ENCODE measurements around the gene ITIH1.

Gene ITIH1

DNA sequence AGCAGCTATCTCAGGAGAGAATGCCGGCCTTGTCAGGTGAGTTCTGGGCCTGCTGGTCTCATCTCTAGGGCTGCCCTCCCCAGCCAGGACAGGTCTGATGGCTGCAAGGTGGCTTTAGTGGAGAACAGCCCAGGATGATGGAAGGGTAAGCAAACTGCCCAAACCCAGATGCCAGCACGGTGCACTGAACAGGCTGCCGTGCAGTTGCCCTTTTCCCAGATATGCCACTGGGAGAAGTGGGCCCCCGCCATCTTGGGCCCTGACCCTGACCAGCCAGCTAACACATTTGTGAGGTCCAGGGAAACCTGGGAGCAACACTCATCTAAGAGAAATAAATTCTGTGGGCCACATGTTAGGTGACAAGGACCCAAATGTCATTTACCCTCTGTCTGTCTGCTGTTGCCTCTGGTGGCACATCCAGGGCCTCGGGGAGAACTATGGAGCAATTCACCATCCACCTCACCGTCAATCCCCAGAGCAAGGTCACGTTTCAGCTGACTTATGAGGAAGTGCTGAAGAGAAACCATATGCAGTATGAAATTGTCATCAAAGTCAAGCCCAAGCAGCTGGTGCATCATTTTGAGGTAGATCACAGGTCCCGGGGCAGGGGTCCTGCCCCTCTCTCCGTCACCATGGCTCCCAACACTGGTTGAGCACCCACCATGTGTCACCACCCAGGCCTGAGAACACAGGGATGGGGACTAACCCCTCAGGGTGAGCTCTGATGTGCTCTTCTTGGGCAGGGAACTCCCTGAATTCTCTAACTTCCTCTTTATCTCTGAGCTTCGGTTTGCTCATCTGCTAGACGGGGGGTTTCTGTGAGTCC is 1.8 kb downstream of the ITIH1 start:
- H3K9me3 ChIP-seq (replicated peaks in 1 of 2; ENCODE audit: control insufficient read depth in 2 of 2, insufficient read depth in 1 of 2, low read depth in 1 of 2, low read length in 2 of 2): no peaks in the 10 kb centered on the region
- H2BK120ac ChIP-seq (ENCODE audit: low read depth, low read length): no peak overlapping the region
- H3K27me3 ChIP-seq (ENCODE audit: control insufficient read depth in 3 of 3, insufficient read depth in 3 of 3, low read depth in 1 of 3, low read length in 3 of 3): peaks cover 0 to 34% (median 0%) of the 10 kb centered on the region in 3 experiments
- H3K23ac ChIP-seq (ENCODE audit: low read depth, low read length, poor library complexity): no peak overlapping the region
- no peak overlapping the region for H2BK15ac ChIP-seq (ENCODE audit: low read length)
- no peaks in the 10 kb centered on the region for H3K36me3 ChIP-seq (replicated peaks in 1 of 2; ENCODE audit: control insufficient read depth in 2 of 2, insufficient read depth in 2 of 2, low read length in 2 of 2)
- no peak overlapping the region for H4K8ac ChIP-seq (ENCODE audit: low read depth, low read length)
- H3K9ac ChIP-seq (ENCODE audit: low read depth, low read length, poor library complexity): no peak overlapping the region
- no peaks in the 10 kb centered on the region for H3K79me1 ChIP-seq (ENCODE audit: low read depth, low read length)
- no peaks in the 10 kb centered on the region for H3K4me1 ChIP-seq (ENCODE audit: control insufficient read depth in 2 of 2, insufficient read depth in 1 of 2, low read depth in 1 of 2, low read length in 2 of 2)
- WGBS, 2 donors (ENCODE audit: extremely low coverage in 2 of 2, insufficient read length in 2 of 2, insufficient replicate concordance in 1 of 2): no CpG with 5 or more reads among the region's 11 CpGs
- H3K4me3 ChIP-seq (ENCODE audit: low read length in 2 of 2): no peak overlapping the region
- H3K14ac ChIP-seq (ENCODE audit: low read length): no peak overlapping the region
- H2AFZ ChIP-seq (ENCODE audit: low read length): no peak overlapping the region
- no peak overlapping the region for H3K4me2 ChIP-seq (ENCODE audit: insufficient read depth, low read length, poor library complexity, severe bottlenecking)
- H3K4ac ChIP-seq (ENCODE audit: low read length): no peak overlapping the region
- peak overlapping the region; percentile 31 for H2BK5ac ChIP-seq (ENCODE audit: low read length)
- H3K27ac ChIP-seq (replicated peaks; ENCODE audit: low read length): no peak overlapping the region
- H2BK12ac ChIP-seq (ENCODE audit: low read length): no peak overlapping the region
- no peak overlapping the region for H4K91ac ChIP-seq (ENCODE audit: low read depth, low read length, poor library complexity)
- H2AK5ac ChIP-seq (ENCODE audit: low read depth, low read length): peak overlapping the region; percentile 25
- no peak overlapping the region for H3K18ac ChIP-seq (ENCODE audit: low read length)
- DNase-seq (ENCODE audit: low spot score): no peak

DNA sequence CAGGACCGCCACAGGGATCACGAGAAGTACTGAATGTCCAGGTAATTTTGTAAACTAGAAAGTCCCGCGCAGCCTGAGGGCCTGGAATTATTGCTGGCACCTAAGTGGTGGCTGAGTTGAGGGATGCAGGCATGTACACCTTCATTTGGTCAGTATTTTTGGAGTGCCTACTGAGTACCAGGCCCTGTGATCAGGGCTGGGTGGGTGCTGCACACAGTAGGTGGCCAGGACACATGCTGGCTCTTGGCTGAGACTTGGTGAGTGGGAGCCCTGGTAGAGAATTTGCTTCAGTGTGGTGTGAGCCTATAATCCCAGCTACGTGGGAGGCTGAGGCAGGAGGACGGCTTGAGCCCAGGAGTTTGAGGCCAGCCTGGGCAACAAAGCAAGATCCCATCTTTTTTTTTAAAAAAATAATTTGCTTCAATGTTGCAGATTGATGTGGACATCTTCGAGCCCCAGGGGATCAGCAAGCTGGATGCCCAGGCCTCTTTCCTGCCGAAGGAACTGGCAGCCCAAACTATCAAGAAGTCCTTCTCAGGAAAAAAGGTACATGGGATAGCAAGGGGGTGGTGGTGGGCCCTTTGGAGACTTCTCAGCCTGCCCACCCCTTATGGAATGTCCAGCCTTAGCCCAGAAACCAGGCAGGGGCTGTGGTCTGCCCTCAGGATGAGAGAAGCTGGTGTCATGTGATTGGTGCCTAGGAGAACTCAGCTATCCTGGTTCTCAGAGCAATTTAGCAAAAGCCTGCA is 2.6 kb downstream of the ITIH1 start:
- H2BK120ac ChIP-seq (ENCODE audit: low read depth, low read length): no peak overlapping the region
- no peaks in the 10 kb centered on the region for H3K36me3 ChIP-seq (replicated peaks in 1 of 2; ENCODE audit: control insufficient read depth in 2 of 2, insufficient read depth in 2 of 2, low read length in 2 of 2)
- H2BK15ac ChIP-seq (ENCODE audit: low read length): peak overlapping the region; percentile 55
- peak overlapping the region; percentile 45 for H3K23ac ChIP-seq (ENCODE audit: low read depth, low read length, poor library complexity)
- no peaks in the 10 kb centered on the region for H3K4me1 ChIP-seq (ENCODE audit: control insufficient read depth in 2 of 2, insufficient read depth in 1 of 2, low read depth in 1 of 2, low read length in 2 of 2)
- no peak overlapping the region for H4K91ac ChIP-seq (ENCODE audit: low read depth, low read length, poor library complexity)
- no peak overlapping the region for H2BK12ac ChIP-seq (ENCODE audit: low read length)
- no peaks in the 10 kb centered on the region for H3K9me3 ChIP-seq (replicated peaks in 1 of 2; ENCODE audit: control insufficient read depth in 2 of 2, insufficient read depth in 1 of 2, low read depth in 1 of 2, low read length in 2 of 2)
- H4K8ac ChIP-seq (ENCODE audit: low read depth, low read length): no peak overlapping the region
- no peak overlapping the region for H2AFZ ChIP-seq (ENCODE audit: low read length)
- no CpG with 5 or more reads among the region's 8 CpGs for WGBS, 2 donors (ENCODE audit: extremely low coverage in 2 of 2, insufficient read length in 2 of 2, insufficient replicate concordance in 1 of 2)
- H3K4me2 ChIP-seq (ENCODE audit: insufficient read depth, low read length, poor library complexity, severe bottlenecking): no peak overlapping the region
- no peak overlapping the region for H3K4ac ChIP-seq (ENCODE audit: low read length)
- no peak overlapping the region for H3K27ac ChIP-seq (replicated peaks; ENCODE audit: low read length)
- H3K14ac ChIP-seq (ENCODE audit: low read length): no peak overlapping the region
- no peak overlapping the region for H2AK5ac ChIP-seq (ENCODE audit: low read depth, low read length)
- no peak overlapping the region for H3K18ac ChIP-seq (ENCODE audit: low read length)
- H3K4me3 ChIP-seq (ENCODE audit: low read length in 2 of 2): peak overlapping the region in 1 of 2 donors; percentile 52
- no peak overlapping the region for H3K9ac ChIP-seq (ENCODE audit: low read depth, low read length, poor library complexity)
- DNase-seq (ENCODE audit: low spot score): no peak
- no peak overlapping the region for H2BK5ac ChIP-seq (ENCODE audit: low read length)
- H3K79me1 ChIP-seq (ENCODE audit: low read depth, low read length): no peaks in the 10 kb centered on the region
- H3K27me3 ChIP-seq (ENCODE audit: control insufficient read depth in 3 of 3, insufficient read depth in 3 of 3, low read depth in 1 of 3, low read length in 3 of 3): peaks cover 0 to 33% (median 0%) of the 10 kb centered on the region in 3 experiments

DNA sequence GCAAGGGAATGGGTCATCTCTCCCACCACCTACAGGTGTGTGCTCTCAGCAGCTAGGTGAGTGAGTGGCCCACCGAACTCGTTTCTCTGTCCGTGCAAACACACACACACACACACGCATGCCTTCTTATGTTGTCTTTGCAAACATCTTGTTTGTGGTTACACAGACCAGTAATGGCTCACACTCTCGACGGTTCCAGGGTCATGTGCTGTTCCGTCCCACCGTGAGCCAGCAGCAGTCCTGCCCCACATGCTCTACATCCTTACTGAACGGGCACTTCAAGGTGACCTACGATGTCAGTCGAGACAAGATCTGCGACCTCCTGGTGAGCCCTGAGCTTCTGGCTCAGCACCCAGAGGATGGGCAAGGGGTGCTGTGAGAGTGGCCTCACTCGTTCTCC is 4.3 kb downstream of the ITIH1 start:
- no peak overlapping the region for H2AFZ ChIP-seq (ENCODE audit: low read length)
- no peak for DNase-seq (ENCODE audit: low spot score)
- whole genome bisulfite sequencing, 2 donors (ENCODE audit: extremely low coverage in 2 of 2, insufficient read length in 2 of 2, insufficient replicate concordance in 1 of 2): no CpG with 5 or more reads among the region's 13 CpGs
- H3K36me3 ChIP-seq (replicated peaks in 1 of 2; ENCODE audit: control insufficient read depth in 2 of 2, insufficient read depth in 2 of 2, low read length in 2 of 2): no peaks in the 10 kb centered on the region
- H3K27me3 ChIP-seq (ENCODE audit: control insufficient read depth in 3 of 3, insufficient read depth in 3 of 3, low read depth in 1 of 3, low read length in 3 of 3): peaks cover 0 to 32% (median 0%) of the 10 kb centered on the region in 3 experiments
- no peak overlapping the region for H2BK5ac ChIP-seq (ENCODE audit: low read length)
- H3K4me2 ChIP-seq (ENCODE audit: insufficient read depth, low read length, poor library complexity, severe bottlenecking): no peak overlapping the region
- H2BK120ac ChIP-seq (ENCODE audit: low read depth, low read length): no peak overlapping the region
- H2BK12ac ChIP-seq (ENCODE audit: low read length): no peak overlapping the region
- H4K91ac ChIP-seq (ENCODE audit: low read depth, low read length, poor library complexity): no peak overlapping the region
- H4K8ac ChIP-seq (ENCODE audit: low read depth, low read length): no peak overlapping the region
- H3K4ac ChIP-seq (ENCODE audit: low read length): no peak overlapping the region
- H3K4me1 ChIP-seq (ENCODE audit: control insufficient read depth in 2 of 2, insufficient read depth in 1 of 2, low read depth in 1 of 2, low read length in 2 of 2): no peaks in the 10 kb centered on the region
- H2AK5ac ChIP-seq (ENCODE audit: low read depth, low read length): no peak overlapping the region
- H3K79me1 ChIP-seq (ENCODE audit: low read depth, low read length): no peaks in the 10 kb centered on the region
- H3K18ac ChIP-seq (ENCODE audit: low read length): no peak overlapping the region
- no peak overlapping the region for H2BK15ac ChIP-seq (ENCODE audit: low read length)
- no peaks in the 10 kb centered on the region for H3K9me3 ChIP-seq (replicated peaks in 1 of 2; ENCODE audit: control insufficient read depth in 2 of 2, insufficient read depth in 1 of 2, low read depth in 1 of 2, low read length in 2 of 2)
- H3K9ac ChIP-seq (ENCODE audit: low read depth, low read length, poor library complexity): no peak overlapping the region
- H3K27ac ChIP-seq (replicated peaks; ENCODE audit: low read length): no peak overlapping the region
- no peak overlapping the region for H3K4me3 ChIP-seq (ENCODE audit: low read length in 2 of 2)
- H3K14ac ChIP-seq (ENCODE audit: low read length): no peak overlapping the region
- no peak overlapping the region for H3K23ac ChIP-seq (ENCODE audit: low read depth, low read length, poor library complexity)
